ENCODE measurements around the gene TFPI.

Gene TFPI

GRCh38 chr2:187503700-187504099 is 50.5 kb downstream of the TFPI start:
- FAIRE-seq: no peak

GRCh38 chr2:187502467-187502866 is 51.8 kb downstream of the TFPI start:
- FAIRE-seq: no peak

DNA sequence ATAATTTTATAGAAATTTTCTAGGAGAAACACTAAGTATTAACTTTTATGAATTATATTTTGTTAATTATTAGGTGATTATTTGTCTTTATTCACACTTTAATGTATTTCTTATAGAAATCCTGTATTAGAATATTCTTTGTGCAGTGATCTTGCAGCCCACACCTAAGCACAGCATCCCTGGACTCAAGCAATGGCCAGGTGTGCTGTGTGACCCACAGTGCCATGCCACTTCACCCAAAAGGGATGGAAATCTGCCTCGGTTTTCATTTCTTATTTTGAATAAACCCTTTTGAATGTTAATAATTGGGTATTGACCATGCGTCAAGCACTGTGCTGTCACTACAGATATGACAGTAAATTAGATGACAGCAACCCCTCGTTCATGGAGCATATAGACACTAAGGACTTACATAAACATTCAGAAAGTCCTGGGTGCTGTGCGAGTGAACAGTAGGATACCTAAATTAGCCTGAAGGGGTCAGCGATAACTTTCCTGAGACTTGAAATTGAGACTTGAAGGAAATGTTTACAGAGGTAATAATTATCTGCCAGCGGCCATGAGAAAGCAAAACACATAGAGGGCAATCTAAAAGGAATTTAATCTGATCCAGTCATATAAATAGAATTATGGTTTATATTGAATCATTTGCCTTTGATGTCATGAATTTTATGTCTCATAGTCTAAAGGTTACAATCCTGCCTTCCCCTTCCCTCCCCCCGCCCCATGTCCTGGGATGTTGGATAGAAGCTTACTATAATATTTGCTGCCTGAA is 53.5 kb downstream of the TFPI start:
- FAIRE-seq: peak; percentile 48

DNA sequence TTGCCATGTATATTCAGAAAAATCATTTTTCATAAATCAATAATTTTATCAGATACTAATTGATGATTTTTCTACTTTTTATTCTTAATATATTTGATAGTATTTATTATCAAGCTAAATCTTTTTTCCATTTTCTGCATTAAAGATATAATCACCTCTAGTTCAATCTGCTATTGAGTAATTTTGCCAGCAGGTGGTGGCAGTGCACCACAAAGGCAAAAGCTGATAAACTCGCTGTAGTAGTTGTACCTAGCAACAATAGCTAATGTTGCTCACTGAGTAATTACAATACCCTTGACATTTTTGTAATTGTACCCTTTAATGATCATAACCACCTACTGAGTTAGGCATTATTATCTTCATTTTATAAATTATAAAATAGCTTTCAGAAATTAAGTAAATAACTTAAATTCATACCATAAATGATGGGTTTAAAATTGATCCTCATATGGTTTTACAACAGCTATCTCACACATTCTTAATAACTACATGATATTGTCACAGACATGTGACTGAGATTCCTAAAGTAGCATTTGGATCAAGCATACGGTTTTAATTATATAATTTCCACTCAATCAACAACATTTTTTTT is 54.2 kb downstream of the TFPI start:
- peak; percentile 98 for FAIRE-seq

DNA sequence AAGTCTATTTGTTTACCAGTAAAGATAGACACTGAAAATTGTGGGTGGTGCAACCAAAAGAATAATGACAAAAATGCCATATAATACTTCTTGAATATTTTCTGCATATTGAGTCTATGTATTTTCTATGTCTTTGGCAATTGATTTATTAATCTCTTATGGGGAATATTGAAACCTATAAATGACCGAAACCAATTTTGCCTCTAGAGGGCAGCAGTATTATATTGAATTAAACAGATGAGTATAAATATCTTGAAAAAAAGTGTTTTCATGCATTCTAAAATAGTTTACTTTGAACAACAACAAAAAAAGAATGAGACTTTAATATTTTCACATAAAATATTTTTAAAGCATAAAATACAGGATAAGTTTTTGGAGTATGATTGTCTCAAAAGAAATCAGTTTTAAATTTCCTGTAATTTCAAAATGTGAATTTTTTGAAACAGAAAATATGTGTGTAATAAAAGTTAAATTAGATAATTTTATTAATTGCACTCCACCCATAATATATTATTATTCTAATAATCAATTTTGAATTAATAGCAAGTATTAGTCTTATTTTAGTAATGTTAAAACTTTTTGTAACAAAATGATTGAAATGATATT is 56.3 kb downstream of the TFPI start:
- peak; percentile 94 for FAIRE-seq

DNA sequence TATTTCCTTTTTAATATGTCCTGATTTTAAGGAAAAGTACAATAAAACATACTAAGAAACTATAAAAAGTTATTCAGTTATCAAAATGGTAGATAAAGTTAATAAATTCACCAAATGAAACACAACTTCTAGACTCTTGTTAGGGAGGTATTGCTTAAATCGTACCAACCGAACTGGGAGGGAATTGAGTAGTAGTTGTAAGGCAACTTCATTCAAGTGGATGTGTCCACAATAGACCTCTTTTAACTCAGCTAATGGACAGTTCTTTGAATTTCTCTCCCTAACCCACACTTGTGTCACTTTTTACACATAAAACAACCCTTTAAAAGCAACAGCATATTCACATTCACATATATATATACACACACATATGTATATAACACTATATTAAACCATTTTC is 57.1 kb downstream of the TFPI start:
- FAIRE-seq: no peak

DNA sequence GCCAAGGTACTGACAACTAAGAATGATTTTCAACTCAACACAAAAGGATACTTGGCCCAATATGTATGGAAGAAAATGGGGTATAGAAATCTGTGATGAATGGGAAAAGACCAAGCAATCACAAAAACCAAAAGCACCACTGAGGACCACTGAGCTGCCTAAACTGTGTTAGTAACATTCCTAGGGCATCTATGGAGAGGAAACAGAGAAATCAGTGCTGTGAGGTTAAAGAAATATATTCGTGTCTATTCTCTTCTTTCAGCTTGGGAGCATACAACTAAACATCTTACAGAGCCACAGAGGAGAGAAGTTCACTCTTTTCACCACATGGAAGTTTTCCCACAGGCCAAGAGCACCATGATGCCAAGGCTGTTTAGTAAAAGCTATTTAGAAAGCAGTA is 58.9 kb downstream of the TFPI start:
- FAIRE-seq: no peak

- no peak for FAIRE-seq
Observed at GRCh38 chr2:187493877-187494568, 60.2 kb downstream of the TFPI start.

DNA sequence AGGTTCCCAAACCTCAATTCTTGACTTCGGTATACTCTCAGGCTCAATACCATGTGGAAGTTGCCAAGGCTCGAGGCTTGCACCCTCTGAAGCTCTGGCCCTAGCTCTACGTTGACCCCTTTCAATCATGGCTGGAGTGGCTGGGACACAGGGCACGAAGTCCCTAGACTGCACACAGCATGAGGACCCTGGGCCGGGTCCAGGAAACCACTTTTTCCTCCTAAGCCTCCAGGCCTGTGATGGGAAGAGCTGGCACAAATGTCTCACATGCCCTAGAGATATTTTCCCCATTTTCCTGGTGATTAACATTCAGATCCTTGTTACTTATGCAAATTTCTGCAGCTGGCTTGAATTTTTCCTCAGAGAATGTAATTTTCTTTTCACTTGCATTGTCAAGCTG is 61.1 kb downstream of the TFPI start:
- FAIRE-seq: no peak

- no peak for FAIRE-seq
Observed at GRCh38 chr2:187486241-187486640, 68.0 kb downstream of the TFPI start.

- no peak for FAIRE-seq
Observed at GRCh38 chr2:187485523-187485922, 68.7 kb downstream of the TFPI start.

GRCh38 chr2:187483537-187483936 is 70.7 kb downstream of the TFPI start:
- FAIRE-seq: no peak

- FAIRE-seq: no peak
Observed at GRCh38 chr2:187482796-187483195, 71.4 kb downstream of the TFPI start.

GRCh38 chr2:187481543-187481942 is 72.7 kb downstream of the TFPI start:
- FAIRE-seq: no peak

- no peak for FAIRE-seq
Observed at GRCh38 chr2:187478719-187479118, 75.5 kb downstream of the TFPI start.

GRCh38 chr2:187477051-187477450 is 77.2 kb downstream of the TFPI start:
- FAIRE-seq: no peak

- FAIRE-seq: peak; percentile 3
Observed at GRCh38 chr2:187475499-187476248, 78.6 kb downstream of the TFPI start.

DNA sequence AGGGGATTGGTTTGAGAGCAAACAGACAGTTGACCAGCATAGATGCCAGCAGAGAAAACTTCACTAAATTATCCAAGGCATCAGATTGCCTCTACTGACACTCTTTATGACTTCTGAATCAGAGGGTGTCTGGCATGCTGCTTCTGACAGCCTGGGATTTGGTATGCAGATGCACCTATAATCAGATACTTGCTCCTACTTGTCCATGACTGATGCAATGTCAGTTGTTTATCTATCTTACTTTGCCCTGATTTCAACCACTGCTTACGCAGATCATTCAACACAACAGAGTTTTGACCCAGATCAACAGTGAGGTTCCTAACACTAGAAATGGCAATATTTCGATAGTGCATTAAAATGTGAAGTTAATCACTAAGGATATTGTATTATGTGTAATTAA is 83.5 kb downstream of the TFPI start:
- FAIRE-seq: no peak

DNA sequence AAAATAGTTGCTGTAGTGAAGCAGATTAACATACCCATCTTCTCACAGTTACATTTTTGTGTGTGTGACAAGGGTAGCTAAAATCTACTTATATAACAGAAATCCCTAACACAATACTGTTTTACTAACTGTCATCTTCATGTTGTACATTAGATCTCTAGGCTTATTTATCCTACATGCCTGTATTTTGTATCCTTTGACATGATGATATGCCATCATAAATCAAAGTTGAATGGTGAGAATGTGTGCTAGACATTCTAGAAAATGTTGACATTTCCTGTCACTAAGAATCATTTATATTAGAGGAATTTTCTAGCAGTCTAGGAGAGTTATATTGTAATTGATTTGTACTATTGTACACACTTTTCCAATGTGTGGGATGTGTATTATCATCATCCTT is 84.7 kb downstream of the TFPI start:
- no peak for FAIRE-seq

DNA sequence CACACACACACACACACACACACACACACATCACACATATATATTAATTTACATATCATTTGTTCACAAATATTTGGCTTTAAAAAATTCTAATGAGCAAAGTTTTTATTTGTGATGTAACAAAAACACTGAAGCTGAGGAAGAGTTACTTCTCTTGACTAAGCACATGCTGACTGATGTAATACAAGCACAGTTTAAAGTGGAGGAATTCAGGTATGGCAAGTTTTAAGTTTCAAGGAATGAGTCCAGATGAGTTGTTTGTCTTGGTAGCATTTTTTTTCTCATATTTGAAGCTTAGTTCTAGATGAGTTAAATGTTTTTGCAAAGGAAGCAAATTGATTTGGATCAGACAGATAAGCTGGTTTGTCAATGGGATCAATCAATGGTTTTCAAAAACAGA is 86.0 kb downstream of the TFPI start:
- FAIRE-seq: no peak

- FAIRE-seq: peak; percentile 6
Observed at GRCh38 chr2:187466129-187466792, 88.0 kb downstream of the TFPI start.

DNA sequence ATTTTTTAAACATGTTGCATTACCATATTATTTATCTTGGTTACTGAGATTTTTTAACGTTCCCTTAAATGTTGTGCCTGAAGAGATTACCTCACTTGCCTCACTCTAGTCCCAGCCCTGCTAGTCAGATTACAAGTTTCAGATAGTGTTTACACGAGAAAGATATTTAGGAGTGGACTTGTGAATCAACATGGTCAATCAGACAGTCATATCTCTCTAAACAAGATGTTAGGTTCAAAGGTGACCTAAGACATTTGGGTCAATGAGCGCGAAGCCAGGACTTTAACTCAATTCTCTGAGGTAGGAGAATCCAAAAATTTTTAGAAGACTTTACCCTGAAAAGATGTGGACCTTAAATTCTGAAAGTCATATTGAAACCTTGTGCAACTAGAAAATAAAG is 91.4 kb downstream of the TFPI start:
- no peak for FAIRE-seq

Measured in G401.6 (cell line).